ENCODE measurements around the gene DMKN.

GRCh38 chr19:35498220-35498619, 15.2 kb downstream of the DMKN start:
- TF ChIP-seq CTCF (IDR thresholded peaks at IDR 0.05) (no peak), POLR2AphosphoS5 (IDR thresholded peaks at IDR 0.05) (no peak)
